Lung microvascular endothelial cell (primary cell): Measurements from ENCODE around the gene DUS1L. TPM values are rescaled to one million over a fixed set of nuclear protein-coding genes. Genes with fewer than 3 reads are reported as not detected.
A peak's percentile ranks its signal among the peaks of the same experiment; 100 is the strongest.
"Not testable (repeated sequence)": the region's sequence is repeated elsewhere in the genome, so short reads cannot be mapped to it uniquely, and the experiment has no call there.

Experiments
- DNase-seq, 2 donors: peaks; one replicate each; pipeline versions ENCODE4 v3.0.0 to v3.0.0-alpha.2; 2010; ENCODE audit warnings: low read depth in 2 of 2
- total RNA-seq: library from RNA; depleted of rRNA; stranded (reverse); fragments of >200 nt; gene quantifications from 2 replicates; pipeline ENCODE4 v1.2.1, GENCODE V29; 2014

DUS1L gene
- total RNA-seq, 1 donor from 2014 or later, result 35.5 TPM

DNA sequence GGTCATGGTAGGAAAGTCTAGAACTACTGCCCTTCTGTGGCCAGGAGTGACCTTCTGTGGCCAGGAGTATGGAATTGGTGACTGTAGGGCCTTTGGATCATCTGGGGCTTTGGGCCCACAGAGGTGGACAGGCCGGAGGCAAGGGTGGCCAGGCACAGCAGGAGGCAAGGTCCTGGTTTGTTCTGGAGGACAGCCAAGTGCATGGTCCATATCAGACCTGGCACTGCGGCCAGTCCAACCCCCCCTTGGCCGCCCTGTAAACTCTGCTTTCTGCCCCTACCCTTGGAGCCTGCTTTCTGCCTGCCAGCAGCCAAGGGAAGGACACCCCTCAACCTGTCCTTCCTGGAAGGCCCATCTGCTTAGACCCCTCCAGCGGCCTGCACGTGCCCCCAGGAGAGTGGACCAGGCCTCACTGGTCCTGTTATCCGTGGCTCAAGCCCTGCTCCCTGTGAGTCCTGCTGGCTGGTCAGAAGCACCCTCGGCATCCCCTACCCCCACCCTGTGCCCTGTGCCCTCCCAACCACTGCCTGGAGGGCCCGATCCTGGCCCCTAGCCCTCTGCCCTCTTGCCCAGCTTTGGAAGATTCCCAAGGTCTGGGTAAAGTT, 25.8 kb downstream of the DUS1L start:
- no peak for DNase-seq

GRCh38 chr17:82038796-82039409, 26.7 kb downstream of the DUS1L start:
- DNase-seq, result not testable (repeated sequence)

DNA sequence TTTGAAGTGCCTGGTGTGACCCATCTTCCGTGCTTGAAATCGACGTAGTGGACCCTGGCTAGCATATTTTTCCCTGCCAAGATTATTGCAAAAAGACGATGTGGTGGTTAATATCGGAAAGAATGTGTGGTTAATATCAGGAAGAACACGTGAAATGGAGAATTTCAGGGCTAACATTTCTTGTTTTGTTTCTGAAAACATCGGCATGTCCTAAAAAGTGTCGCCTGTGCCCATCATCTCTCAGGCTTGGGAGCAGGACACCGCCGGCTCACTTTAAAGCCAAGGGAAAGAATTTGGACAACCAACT, 27.8 kb downstream of the DUS1L start:
- no peak for DNase-seq

DNA sequence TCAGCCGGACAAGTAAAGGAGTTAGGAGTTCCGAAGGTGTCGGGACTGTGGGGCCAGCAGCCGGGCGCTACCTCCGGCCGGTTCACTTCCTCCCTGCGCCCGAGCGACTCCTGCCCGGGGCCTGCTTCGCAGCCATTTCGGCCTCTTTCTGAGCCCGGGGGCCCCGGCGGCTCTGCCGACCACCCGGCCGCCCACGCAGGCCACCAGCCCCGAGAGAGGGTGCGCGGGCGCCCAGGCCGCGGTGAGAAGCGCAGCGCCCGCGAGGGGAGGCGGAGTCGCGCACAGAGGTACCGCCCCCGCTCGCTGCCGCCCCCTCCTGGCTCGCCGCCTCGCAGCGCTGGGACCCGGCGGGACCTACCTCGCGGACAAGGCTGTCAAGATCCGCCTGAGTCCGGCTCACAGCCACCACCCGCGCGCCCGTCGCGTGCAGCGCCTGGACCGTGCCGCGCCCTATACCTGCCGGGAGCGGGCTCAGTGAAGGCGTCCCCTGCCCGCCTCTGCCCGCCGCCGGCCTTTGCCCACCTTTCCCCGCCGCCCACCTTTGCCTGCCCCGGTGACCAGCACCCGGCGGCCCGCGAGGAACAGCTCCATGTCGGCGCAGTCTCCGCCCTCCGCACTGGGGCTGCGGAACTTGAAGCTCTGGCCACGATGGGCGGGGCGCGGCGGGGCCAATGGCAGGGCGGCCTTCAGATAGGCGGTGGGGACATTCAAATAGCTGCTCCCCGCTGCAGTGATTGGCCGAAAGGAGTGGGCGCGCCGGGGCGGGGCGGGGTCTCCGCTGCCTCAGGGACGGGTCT, 28.3 kb downstream of the DUS1L start, which contains the start of gene DCXR:
Gene DCXR, minus strand, starts transcription at position 606 of the 797 bp plus-strand sequence. Its CDS starts 15 bp downstream, at position 591.
- DNase-seq, result peak; percentile 97 to 98

DNA sequence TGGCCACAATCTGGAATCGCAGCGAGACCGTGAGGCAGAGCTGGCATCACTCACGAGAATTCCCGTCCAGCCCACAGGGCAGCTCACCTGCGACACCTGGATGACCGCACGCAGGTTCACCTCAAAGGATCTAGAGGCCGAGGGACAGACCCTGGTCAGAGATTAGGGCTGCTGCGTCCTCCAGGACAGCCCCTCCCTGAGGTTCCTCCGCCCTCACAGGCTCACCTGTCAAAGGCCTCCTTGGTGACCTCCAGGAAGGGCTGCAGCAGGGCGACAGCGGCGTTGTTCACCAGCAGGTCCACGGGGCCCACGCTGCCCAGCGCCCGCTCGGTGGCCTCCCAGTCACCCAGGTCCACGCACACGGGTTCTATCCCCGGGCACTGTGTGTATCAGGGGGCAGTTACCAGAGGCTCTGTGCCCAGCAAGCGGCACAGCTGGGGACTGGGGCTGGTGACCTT, 28.9 kb downstream of the DUS1L start:
- DNase-seq, result no peak

DNA sequence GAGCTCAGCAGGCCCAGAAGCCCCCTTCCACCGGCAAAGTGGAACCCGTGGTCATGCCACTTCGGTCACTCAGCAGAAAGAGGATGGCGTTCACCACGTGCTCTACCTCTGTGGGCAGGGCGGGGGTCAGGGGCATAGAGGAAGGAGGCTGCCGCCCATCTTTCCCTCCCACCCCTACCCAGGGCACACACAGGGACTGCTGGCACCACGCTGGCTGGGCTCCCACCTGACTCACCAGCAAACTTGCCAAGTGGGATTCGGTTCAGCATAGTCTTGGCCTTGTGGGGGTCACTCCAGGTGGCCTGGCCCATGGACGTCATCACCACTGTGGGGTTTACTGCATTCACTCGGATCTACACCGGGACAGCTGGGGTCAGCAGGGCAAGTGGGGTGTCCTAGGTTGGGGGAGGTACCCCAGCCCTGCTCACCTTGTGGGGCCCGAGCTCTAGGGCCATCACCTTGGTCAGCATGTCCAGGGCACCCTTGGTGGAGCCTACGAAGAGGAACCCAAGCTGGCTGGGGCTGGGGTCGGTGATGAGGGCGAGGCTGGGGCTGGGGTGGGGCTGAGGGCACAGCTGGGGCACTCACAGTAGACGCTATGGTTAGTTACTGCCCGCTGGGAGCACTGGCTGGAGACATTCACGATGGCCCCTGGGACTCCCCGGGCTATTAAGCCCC, 29.5 kb downstream of the DUS1L start:
- DNase-seq, result peak in 1 of 2 donors; percentile 13

DNA sequence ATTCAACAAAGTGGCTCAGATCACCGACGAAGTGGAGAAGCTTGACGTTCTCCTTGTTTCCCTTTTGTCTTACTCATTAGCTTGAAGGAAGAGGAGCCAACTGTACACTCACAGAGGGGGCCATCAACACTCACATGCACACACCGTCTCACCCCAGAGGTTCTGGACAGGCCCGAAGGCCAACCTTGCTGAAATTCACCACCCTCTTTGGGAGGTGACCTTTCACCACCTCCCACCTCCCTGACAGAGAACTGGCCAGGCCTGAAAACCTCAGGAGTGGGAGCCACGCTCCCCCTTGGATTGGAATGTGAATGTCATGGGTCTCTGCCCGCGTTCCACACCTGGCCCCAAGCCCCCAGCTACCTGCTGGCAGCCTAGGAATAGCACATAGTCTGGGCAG, 30.1 kb downstream of the DUS1L start:
- peak in 1 of 2 donors; percentile 29 for DNase-seq

DNA sequence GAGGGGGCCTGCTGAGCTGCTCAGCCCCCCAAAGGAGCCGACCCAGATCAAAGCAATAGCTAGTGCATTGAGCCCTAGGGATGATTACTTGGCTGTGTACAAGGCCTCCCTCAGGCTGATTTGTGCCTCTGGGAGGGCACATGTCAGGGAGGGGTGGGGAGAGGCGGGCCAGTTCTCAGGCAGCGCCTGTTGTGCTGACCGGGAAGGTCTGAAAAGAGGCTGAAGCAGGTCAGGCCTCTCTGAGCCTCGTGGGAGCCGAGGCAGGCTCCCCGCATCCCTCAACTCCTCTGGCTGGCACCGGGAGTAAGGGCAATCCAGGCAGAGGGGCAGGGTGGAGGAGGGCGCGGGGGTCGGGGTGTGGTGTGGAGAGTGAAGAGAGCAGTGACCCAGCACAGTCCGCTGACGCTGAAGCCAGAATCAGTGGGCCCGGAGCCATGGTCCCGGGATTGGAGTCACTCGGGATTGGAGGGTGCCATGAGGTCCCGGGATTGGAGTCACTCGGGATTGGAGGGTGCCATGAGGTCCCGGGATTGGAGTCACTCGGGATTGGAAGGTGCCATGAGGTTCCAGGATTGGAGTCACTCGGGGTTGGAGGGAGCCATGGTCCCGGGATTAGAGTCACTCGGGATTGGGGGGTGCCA, 31.1 kb downstream of the DUS1L start:
- DNase-seq, result no peak

- no peak for DNase-seq
Observed at GRCh38 chr17:82033359-82034085, 32.1 kb downstream of the DUS1L start.

GRCh38 chr17:82031885-82032627, 33.5 kb downstream of the DUS1L start:
- DNase-seq, result no peak

DNA sequence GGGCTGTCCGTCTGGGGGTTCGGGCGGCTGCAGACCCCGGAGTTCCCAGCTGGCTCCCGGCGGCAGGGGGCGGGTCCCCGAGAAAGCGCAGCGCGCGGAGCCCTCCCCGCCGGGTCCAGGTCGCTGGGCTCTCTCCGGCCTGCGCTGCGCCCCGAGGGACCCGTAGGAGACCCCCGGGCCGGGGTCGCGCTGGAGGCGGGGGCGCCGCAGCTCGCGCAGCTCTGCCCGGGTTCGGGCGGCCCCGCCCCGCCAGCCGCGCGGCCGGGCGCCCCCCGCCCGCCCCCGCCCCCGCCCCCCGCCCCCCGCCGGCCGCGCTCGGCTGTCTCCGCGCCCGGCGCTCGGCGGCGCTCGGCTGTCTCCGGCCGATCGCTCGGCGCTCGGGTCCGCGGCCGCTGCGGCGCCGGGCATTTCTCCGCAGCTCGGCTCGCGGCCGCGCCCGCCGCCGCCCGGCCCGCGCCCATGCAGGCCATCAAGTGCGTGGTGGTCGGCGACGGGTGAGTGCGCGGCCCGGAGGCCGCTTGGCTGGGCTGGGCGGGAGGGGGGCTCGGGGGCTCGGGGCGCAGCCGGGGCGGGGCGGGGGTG, 34.2 kb downstream of the DUS1L start, which contains the start of gene RAC3:
Gene RAC3, plus strand, starts transcription at position 376 of the 582 bp plus-strand sequence. Its CDS starts 84 bp downstream, at position 460.
- peak; percentile 33 to 63 for DNase-seq

DNA sequence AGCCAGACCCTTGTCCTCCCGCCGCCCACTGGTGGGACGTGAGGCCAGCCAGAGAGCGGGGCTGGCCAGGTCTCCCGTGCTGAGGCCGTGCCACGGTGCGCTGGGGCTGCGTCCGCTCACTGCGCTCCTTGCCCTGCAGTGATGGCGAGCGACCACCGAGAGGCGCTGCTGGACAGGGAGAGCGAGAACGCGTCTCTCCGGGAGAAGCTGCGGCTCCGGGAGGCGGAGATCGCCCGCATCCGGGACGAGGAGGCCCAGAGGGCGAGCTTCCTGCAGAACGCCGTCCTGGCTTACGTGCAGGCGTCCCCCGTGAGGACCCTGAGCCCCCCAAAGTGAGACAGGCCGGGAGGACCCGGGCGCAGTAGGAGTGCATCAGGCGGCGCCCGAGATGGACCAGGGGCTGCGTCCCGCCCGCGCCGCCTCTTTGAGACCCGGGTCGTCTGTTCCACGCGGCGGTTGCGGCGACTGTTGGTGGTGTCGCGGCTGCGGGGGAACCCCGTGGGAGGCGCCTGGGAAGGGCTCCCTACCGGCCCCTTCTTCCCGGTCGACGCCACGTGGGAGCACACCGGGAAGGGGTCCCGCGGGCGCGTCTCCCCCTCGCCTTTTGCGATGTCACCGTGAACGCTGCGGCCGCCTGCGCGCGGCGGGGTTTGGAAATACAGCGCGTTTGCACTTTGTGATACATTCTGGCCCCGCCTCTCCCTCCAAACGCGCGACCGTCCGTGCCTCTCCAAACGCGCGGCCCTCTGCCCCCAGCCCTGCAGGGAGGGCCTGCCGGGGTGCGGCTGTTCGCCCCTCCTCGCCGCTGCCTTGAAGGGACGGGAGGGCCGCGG, 34.9 kb downstream of the DUS1L start:
- DNase-seq, result peak; percentile 88 to 90

- no peak for DNase-seq
Observed at GRCh38 chr17:82029990-82030469, 35.6 kb downstream of the DUS1L start.

DNA sequence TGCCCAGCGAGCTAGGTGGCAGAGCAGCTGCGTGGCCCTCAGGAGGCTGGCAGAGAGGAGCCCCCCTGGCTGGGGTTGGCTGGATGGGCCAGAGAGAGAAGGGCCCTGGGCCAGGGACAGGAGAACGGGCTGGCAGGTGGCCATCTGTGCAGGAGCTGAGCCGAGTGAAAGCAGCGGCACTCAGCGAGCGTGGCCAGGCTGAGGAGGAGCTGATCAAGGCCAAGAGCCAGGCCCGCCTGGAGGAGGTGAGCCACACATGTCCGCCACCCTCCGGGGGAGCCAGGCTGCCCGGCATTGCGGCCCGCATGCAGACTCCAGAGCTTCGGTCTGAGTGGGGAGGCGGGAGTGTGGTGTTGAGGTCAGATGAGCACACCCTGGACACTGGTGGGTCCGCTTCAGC, 36.2 kb downstream of the DUS1L start:
- DNase-seq, result no peak

- no peak for DNase-seq
Observed at GRCh38 chr17:82028966-82029365, 36.6 kb downstream of the DUS1L start.

DNA sequence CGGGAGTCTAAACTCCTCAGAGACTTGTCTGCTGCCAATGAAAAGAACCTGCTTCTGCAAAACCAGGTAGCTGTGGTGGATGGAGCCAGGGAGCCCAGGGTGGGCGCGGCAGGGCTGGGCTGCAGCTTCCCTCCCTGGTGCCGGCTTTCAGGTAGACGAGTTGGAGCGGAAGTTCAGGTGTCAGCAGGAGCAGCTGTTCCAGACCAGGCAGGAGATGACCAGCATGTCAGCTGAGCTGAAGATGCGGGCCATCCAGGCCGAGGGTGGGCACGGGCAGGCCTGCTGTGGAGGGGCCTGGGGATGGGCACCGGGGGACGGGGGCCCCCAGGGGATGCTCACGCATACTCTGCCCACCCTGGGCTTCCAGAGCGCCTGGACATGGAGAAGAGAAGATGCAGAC, 37.4 kb downstream of the DUS1L start:
- DNase-seq, result no peak

DNA sequence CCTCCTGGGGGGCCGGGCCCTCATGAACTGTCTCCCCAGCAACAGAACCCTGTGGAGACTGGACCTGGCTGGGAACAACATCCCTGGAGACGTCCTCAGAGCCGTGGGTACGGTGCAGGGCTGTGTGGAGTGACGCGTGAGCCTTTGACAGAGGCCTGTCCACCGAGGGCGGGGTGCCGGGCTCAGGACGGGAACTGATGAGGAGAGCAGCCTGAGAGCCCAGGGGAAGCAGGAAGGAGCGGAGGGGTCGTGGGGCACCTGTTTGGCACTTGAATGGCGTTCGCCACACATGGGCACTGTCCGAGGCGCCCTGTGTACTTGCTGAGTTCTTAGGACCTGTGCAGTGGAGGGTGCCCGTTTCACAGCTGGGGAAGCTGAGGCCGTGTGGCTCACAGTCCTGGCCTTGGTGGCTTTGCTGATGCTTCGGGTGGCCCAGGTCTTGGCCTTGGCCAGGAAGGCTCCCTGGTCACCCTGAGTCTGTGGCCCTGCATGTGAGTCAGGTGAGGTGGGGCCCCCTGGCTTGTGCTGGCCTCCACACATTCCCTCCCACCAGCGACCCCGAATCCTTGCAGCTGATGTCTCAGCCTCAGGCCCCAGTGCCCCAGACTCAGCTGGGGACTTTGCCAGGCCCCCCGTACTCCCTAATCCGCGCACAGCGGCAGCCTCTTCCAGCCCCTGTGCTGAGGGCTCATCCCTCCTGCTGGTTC, 40.0 kb downstream of the DUS1L start:
- DNase-seq, result no peak

GRCh38 chr17:82024859-82025258, 40.7 kb downstream of the DUS1L start:
- DNase-seq, result no peak
